NT2/D1 (cell line): ENCODE measurements around the gene PSME2.

Experiments used
- DNase-seq: peaks from one replicate; pipeline ENCODE4 v3.0.0-alpha.2; 2011; ENCODE audit warnings: low read depth, low spot score
- H3K27me3 ChIP-seq: 2 replicates; pipeline ENCODE4 v1.6.0; 2011; ENCODE audit warnings: mild to moderate bottlenecking; ENCODE audit not compliant: insufficient read length, insufficient read depth
- H3K36me3 ChIP-seq: 2 replicates; pipeline ENCODE4 v1.6.1; 2011; ENCODE audit warnings: mild to moderate bottlenecking, low read length, mixed read lengths; ENCODE audit not compliant: insufficient read depth, insufficient read length
- H3K4me1 ChIP-seq: 2 replicates; pipeline ENCODE4 v1.5.1; 2011; ENCODE audit not compliant: insufficient read depth, insufficient read length
- H3K4me3 ChIP-seq: 2 replicates; pipeline ENCODE4 v1.5.1; 2011; ENCODE audit warnings: low read depth; ENCODE audit not compliant: insufficient read length
- H3K9ac ChIP-seq: 2 replicates; pipeline ENCODE4 v1.6.0; 2011; ENCODE audit warnings: low read depth; ENCODE audit not compliant: insufficient read length
- H3K9me3 ChIP-seq: 2 replicates; pipeline ENCODE4 v1.5.1; 2011; ENCODE audit warnings: mild to moderate bottlenecking, low read length; ENCODE audit not compliant: insufficient read depth
- SUZ12 ChIP-seq: IDR thresholded peaks from 2 replicates; pipeline ENCODE4 v1.6.1; 2011; ENCODE audit not compliant: insufficient read length, insufficient read depth; ENCODE audit errors: extremely low read depth
- YY1 ChIP-seq: IDR thresholded peaks from 2 replicates; pipeline ENCODE4 v1.6.1; 2011; ENCODE audit not compliant: insufficient read length, insufficient read depth
- ZNF274 ChIP-seq: IDR thresholded peaks from 2 replicates; pipeline ENCODE4 v1.6.1; 2011; ENCODE audit warnings: mild to moderate bottlenecking, low read depth, low read length

The PSME2 gene

GRCh38 chr14:24130717-24131548 lies 15.5 kb downstream of the PSME2 start:
- H3K9ac ChIP-seq, result no peak overlapping the region

GRCh38 chr14:24130380-24130716 lies 16.1 kb downstream of the PSME2 start, which contains the start of gene FITM1:
FITM1 (plus strand) TSS chr14:24130659; CDS start chr14:24131564, 905 bp downstream.
- H3K4me3 ChIP-seq, result no peak within 1 kb of the TSS

More at GRCh38 chr14:24130717-24131548, 15.5 kb downstream of the PSME2 start:
- Histone ChIP-seq H3K4me3 (no peak overlapping the region), H3K27me3 (peaks cover 4% of the 10 kb centered on the region), H3K36me3 (no peaks in the 10 kb centered on the region), H3K9me3 (no peaks in the 10 kb centered on the region), H3K4me1 (peaks cover 7% of the 10 kb centered on the region)
- TF ChIP-seq SUZ12 (no peak), YY1 (no peak), ZNF274 (no peak)
- DNase-seq, result no peak

GRCh38 chr14:24129410-24129998 lies 16.9 kb downstream of the PSME2 start:
- no peaks in the 10 kb centered on the region for H3K36me3 ChIP-seq
- H3K27me3 ChIP-seq, result no peaks in the 10 kb centered on the region
- H3K4me3 ChIP-seq, result no peak overlapping the region
- H3K9me3 ChIP-seq, result no peaks in the 10 kb centered on the region
- peaks cover 7% of the 10 kb centered on the region for H3K4me1 ChIP-seq
- TF ChIP-seq SUZ12 (no peak), ZNF274 (no peak), YY1 (no peak)
- DNase-seq, result no peak
- no peak overlapping the region for H3K9ac ChIP-seq

More at GRCh38 chr14:24130380-24130716, 16.1 kb downstream of the PSME2 start, which contains the start of gene FITM1:
- H3K27me3 ChIP-seq, result peaks cover 3% of the 10 kb centered on the region
- no peaks in the 10 kb centered on the region for H3K36me3 ChIP-seq
- H3K9ac ChIP-seq, result no peak within 1 kb of the TSS
- TF ChIP-seq SUZ12, result no peak
- no peak for TF ChIP-seq YY1
- TF ChIP-seq ZNF274, result no peak
- peaks cover 7% of the 10 kb centered on the region for H3K4me1 ChIP-seq
- DNase-seq, result no peak
- no peaks in the 10 kb centered on the region for H3K9me3 ChIP-seq

GRCh38 chr14:24127673-24128072 lies 18.7 kb downstream of the PSME2 start:
- H3K9ac ChIP-seq, result no peak overlapping the region
- DNase-seq, result no peak
- no peak for TF ChIP-seq YY1
- TF ChIP-seq ZNF274, result no peak
- TF ChIP-seq SUZ12, result no peak
- H3K4me1 ChIP-seq, result peaks cover 7% of the 10 kb centered on the region
- H3K27me3 ChIP-seq, result no peaks in the 10 kb centered on the region
- no peaks in the 10 kb centered on the region for H3K9me3 ChIP-seq
- no peak overlapping the region for H3K4me3 ChIP-seq
- peaks cover 6% of the 10 kb centered on the region for H3K36me3 ChIP-seq

GRCh38 chr14:24126939-24127338 lies 19.5 kb downstream of the PSME2 start:
- no peak overlapping the region for H3K4me3 ChIP-seq
- DNase-seq, result no peak
- H3K9me3 ChIP-seq, result no peaks in the 10 kb centered on the region
- peaks cover 2% of the 10 kb centered on the region for H3K4me1 ChIP-seq
- TF ChIP-seq SUZ12 (no peak), ZNF274 (no peak), YY1 (no peak)
- H3K27me3 ChIP-seq, result no peaks in the 10 kb centered on the region
- H3K36me3 ChIP-seq, result peaks cover 6% of the 10 kb centered on the region
- no peak overlapping the region for H3K9ac ChIP-seq

- Histone ChIP-seq H3K4me1 (no peaks in the 10 kb centered on the region), H3K36me3 (peaks cover 29% of the 10 kb centered on the region), H3K9me3 (no peaks in the 10 kb centered on the region), H3K27me3 (no peaks in the 10 kb centered on the region), H3K9ac (no peak overlapping the region), H3K4me3 (no peak overlapping the region)
- TF ChIP-seq ZNF274 (no peak), SUZ12 (no peak), YY1 (no peak)
- no peak for DNase-seq
These were observed 22.7 kb downstream of the PSME2 start for GRCh38 chr14:24123424-24124417.
